GM23338 (cell line): Measurements from ENCODE around the gene TEKT5. TPM values are rescaled to one million over a fixed set of nuclear protein-coding genes. Genes with fewer than 3 reads are reported as not detected.
"Not testable (repeated sequence)": the region's sequence is repeated elsewhere in the genome, so short reads cannot be mapped to it uniquely, and the experiment has no call there.

ENCODE experiments used
- ATAC-seq: fragments of 200-7000 bp; cut with Tn5 transposase; 3 replicates; pipeline ENCODE4 v1.9.1; 2020
- DNase-seq: peaks from one replicate; pipeline ENCODE4 v3.0.0-alpha.2; 2015; ENCODE audit warnings: low spot score
- H2AFZ ChIP-seq: fragments of 200-600 bp; sonication (generic); 2 replicates; pipeline ENCODE4 v1.8.0; 2016; ENCODE audit warnings: antibody characterized with exemption, mild to moderate bottlenecking, moderate library complexity
- H3F3A ChIP-seq: fragments of 200-600 bp; sonication (generic); replicated peaks from 2 replicates; pipeline ENCODE4 v1.8.0; 2017; ENCODE audit warnings: antibody characterized with exemption, mixed run types, low read depth
- H3K27ac ChIP-seq: fragments of 200-600 bp; sonication (generic); 2 replicates; pipeline ENCODE4 v1.6.1; 2016; ENCODE audit warnings: low read depth
- H3K27me3 ChIP-seq: fragments of 200-600 bp; sonication (generic); 2 replicates; pipeline ENCODE4 v1.8.0; 2016; ENCODE audit warnings: mild to moderate bottlenecking, mixed run types, moderate library complexity; ENCODE audit not compliant: insufficient read depth
- H3K36me3 ChIP-seq: fragments of 200-600 bp; sonication (generic); 2 replicates; pipeline ENCODE4 v1.8.0; 2016; ENCODE audit warnings: mild to moderate bottlenecking; ENCODE audit not compliant: insufficient read depth
- H3K4me1 ChIP-seq: fragments of 200-600 bp; sonication (generic); 2 replicates; pipeline ENCODE4 v1.8.0; 2016; ENCODE audit warnings: mild to moderate bottlenecking, moderate library complexity; ENCODE audit not compliant: insufficient read depth
- H3K4me2 ChIP-seq: fragments of 200-600 bp; sonication (generic); 2 replicates; pipeline ENCODE4 v1.7.1; 2017; ENCODE audit warnings: mixed run types
- H3K4me3 ChIP-seq: fragments of 200-600 bp; sonication (generic); 2 replicates; pipeline ENCODE4 v1.6.1; 2016; ENCODE audit warnings: mixed run types
- H3K79me2 ChIP-seq: fragments of 200-600 bp; sonication (generic); replicated peaks from 2 replicates; pipeline ENCODE4 v1.8.0; 2017; ENCODE audit warnings: mild to moderate bottlenecking; ENCODE audit not compliant: insufficient read depth
- H3K9me2 ChIP-seq: fragments of 200-600 bp; sonication (generic); 2 replicates; pipeline ENCODE4 v1.8.0; 2017; ENCODE audit not compliant: insufficient read depth
- H4K20me1 ChIP-seq: fragments of 200-600 bp; sonication (generic); replicated peaks from 2 replicates; pipeline ENCODE4 v1.8.0; 2017; ENCODE audit warnings: mild to moderate bottlenecking; ENCODE audit not compliant: insufficient read depth
- H3K27ac Mint-ChIP-seq: 2 replicates; pipeline ENCODE4 v1.8.0; 2020; ENCODE audit warnings: inconsistent platforms, mild to moderate bottlenecking, moderate library complexity, mixed read lengths
- H3K27me3 Mint-ChIP-seq: 3 replicates; pipeline ENCODE4 v1.8.0; 2022; ENCODE audit warnings: low read depth, mild to moderate bottlenecking, moderate library complexity, mixed read lengths, inconsistent platforms; ENCODE audit not compliant: insufficient read depth, poor library complexity
- H3K36me3 Mint-ChIP-seq: 3 replicates; pipeline ENCODE4 v1.8.0; 2021; ENCODE audit warnings: low read depth, mild to moderate bottlenecking, inconsistent platforms, moderate library complexity, mixed read lengths
- H3K4me1 Mint-ChIP-seq: 3 replicates; pipeline ENCODE4 v1.8.0; 2020; ENCODE audit warnings: mild to moderate bottlenecking, inconsistent platforms, mixed read lengths
- H3K4me3 Mint-ChIP-seq: 3 replicates; pipeline ENCODE4 v1.8.0; 2021; ENCODE audit warnings: moderate library complexity, mild to moderate bottlenecking, inconsistent platforms, mixed read lengths
- H3K9me3 Mint-ChIP-seq: 3 replicates; pipeline ENCODE4 v1.8.0; 2020; ENCODE audit warnings: moderate library complexity, mild to moderate bottlenecking, inconsistent platforms, mixed read lengths
- CREB1 ChIP-seq: fragments of 250-450 bp; sonication (Bioruptor Pico); IDR thresholded peaks from 2 replicates; pipeline ENCODE4 v1.5.0; 2020; ENCODE audit warnings: low read depth, mild to moderate bottlenecking, moderate library complexity
- CTCF ChIP-seq, 2 experiments: fragments of 200-600 bp in 1 of 2; sonication (generic) in 1 of 2; conservative IDR thresholded peaks; 2 replicates each; pipeline versions ENCODE4 v1.5.1 to v1.6.1; 2016 to 2017; ENCODE audit warnings: antibody characterized with exemption in 2 of 2, low read depth in 2 of 2, mild to moderate bottlenecking in 2 of 2, moderate library complexity in 1 of 2
- ETS1 ChIP-seq: IDR thresholded peaks from 2 replicates; pipeline ENCODE4 v1.6.1; 2016; ENCODE audit warnings: antibody characterized with exemption
- EZH2phosphoT487 ChIP-seq: fragments of 200-600 bp; sonication (generic); IDR thresholded peaks from one replicate; pipeline ENCODE4 v1.8.1; 2018; ENCODE audit warnings: antibody characterized with exemption; ENCODE audit not compliant: unreplicated experiment
- JUNB ChIP-seq: IDR thresholded peaks from one replicate; pipeline ENCODE4 v1.6.1; 2016; ENCODE audit warnings: antibody characterized with exemption; ENCODE audit not compliant: unreplicated experiment
- POLR2AphosphoS5 ChIP-seq: IDR thresholded peaks from 2 replicates; pipeline ENCODE4 v1.6.1; 2016; ENCODE audit warnings: antibody characterized with exemption, low read depth
- ZNF114 ChIP-seq: fragments of 250-450 bp; sonication (Bioruptor Pico); IDR thresholded peaks from 2 replicates; pipeline ENCODE4 v1.5.0; 2020; ENCODE audit warnings: mild to moderate bottlenecking, moderate library complexity
- ZNF331 ChIP-seq: fragments of 250-450 bp; sonication (Bioruptor Pico); IDR thresholded peaks from 2 replicates; pipeline ENCODE4 v1.5.0; 2020; ENCODE audit warnings: low read depth, mild to moderate bottlenecking, moderate library complexity
- polyA plus RNA-seq: library from polyadenylated mRNA; unstranded; fragments of >200 nt; fragmentation: Nextera tagmentation; extraction: Ambion mirVana; gene quantifications from 2 replicates; pipeline ENCODE4 v1.2.1, GENCODE V29; 2016
- total RNA-seq: library from RNA; depleted of rRNA; stranded (reverse); fragments of >200 nt; shearing (Covaris generic); gene quantifications from 2 replicates; pipeline ENCODE4 v1.2.3, GENCODE V29; 2014

TEKT5 gene
- total and polyA plus RNA-seq, 2 experiments from 2014 or later = 0.52 TPM; not detected in 1

GRCh38 chr16:10635365-10636021, 59.2 kb downstream of the TEKT5 start:
- peaks cover 3% of the 10 kb centered on the region for H3K27me3 Mint-ChIP-seq
- TF ChIP-seq POLR2AphosphoS5 (no peak), JUNB (no peak), EZH2phosphoT487 (no peak), CTCF (conservative IDR thresholded peaks at IDR 0.05; ENCODE audit: low read depth in 2 of 2) (no peak), ETS1 (no peak), ZNF331 (CRISPR knock-in tag) (no peak), ZNF114 (CRISPR knock-in tag) (no peak), CREB1 (CRISPR knock-in tag) (no peak)

GRCh38 chr16:10633429-10633828, 61.3 kb downstream of the TEKT5 start:
- not testable (repeated sequence) for H3K27me3 Mint-ChIP-seq, H3K36me3 ChIP-seq, H3K79me2 ChIP-seq, H3K4me3 Mint-ChIP-seq, ATAC-seq, H3K9me3 Mint-ChIP-seq, H3K4me2 ChIP-seq, H3K27ac Mint-ChIP-seq, H3F3A ChIP-seq, H2AFZ ChIP-seq, H3K36me3 Mint-ChIP-seq, H3K4me1 ChIP-seq, H3K27ac ChIP-seq, H3K27me3 ChIP-seq, H3K4me1 Mint-ChIP-seq, H3K4me3 ChIP-seq, H3K9me2 ChIP-seq, H4K20me1 ChIP-seq, DNase-seq

More at GRCh38 chr16:10635365-10636021, 59.2 kb downstream of the TEKT5 start:
- H3K9me2 ChIP-seq = no peaks in the 10 kb centered on the region
- H3K27ac ChIP-seq = no peak overlapping the region
- Mint-ChIP-seq H3K36me3 (no peaks in the 10 kb centered on the region), H3K4me1 (peaks cover 4% of the 10 kb centered on the region), H3K9me3 (peaks cover 8% of the 10 kb centered on the region; the same call in 1 of the 3 replicates), H3K27ac (no peak overlapping the region), H3K4me3 (no peak overlapping the region)
- no peaks in the 10 kb centered on the region for H4K20me1 ChIP-seq
- DNase-seq (no peak), ATAC-seq (no peak)
- no peaks in the 10 kb centered on the region for H3K36me3 ChIP-seq
- H3K79me2 ChIP-seq = no peaks in the 10 kb centered on the region
- no peaks in the 10 kb centered on the region for H3K27me3 ChIP-seq
- H3K4me3 ChIP-seq = no peak overlapping the region
- no peaks in the 10 kb centered on the region for H3F3A ChIP-seq
- H3K4me1 ChIP-seq = peaks cover 4% of the 10 kb centered on the region; the same call in 1 of the 2 replicates
- no peak overlapping the region for H3K4me2 ChIP-seq
- no peak overlapping the region for H2AFZ ChIP-seq
